NCI-H82 treated with DMSO at 0.1 percent for 48 hours (cell line): Measurements from ENCODE around the gene UBL4B.

Source experiments
- DNase-seq: peaks from one replicate; lab custom pipeline; 2025; ENCODE audit not compliant: unreplicated experiment; lab: John Stamatoyannopoulos, UW

Gene UBL4B

GRCh38 chr1:110112656-110113055 is 413 bp downstream of the UBL4B start:
- no peak for DNase-seq

DNA sequence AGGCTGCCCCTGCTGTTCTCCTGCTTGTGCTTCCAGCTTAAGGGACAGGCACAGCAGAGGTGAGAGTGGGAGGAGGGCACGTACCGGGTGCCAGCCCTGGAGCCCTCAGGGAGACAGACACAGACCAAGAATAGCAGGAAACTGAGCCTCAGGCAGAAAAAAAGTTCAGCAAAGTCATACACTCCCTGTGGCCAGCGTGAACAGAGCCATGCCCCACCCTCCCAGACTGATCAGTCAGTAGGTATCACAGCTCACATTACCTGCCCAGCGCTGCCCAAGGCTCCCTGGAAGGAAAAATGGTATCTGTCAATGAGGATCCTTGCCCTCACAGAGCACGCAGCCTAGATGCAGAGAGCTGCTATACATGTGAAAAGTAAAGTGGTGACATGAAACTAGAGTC is 1.3 kb downstream of the UBL4B start:
- no peak for DNase-seq

DNA sequence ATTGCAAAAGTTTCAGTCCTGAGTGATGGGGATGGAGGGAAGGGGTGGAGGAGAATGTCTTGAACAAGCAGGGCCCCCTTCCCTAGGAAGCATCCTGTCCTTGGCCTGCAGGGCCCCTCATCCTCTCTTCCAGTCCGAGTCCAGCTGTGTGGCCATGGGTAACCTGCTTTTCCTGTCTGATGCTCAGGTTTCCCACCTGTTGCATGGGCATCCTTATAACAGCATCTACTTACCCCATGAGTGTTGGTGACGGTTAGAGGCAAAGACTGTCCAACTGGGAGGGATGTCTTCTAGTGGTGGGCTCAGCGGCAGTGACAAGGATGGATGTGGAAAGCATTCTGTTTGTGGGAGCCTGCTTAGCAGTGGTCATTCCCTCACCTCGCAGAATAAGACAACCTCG is 1.9 kb downstream of the UBL4B start:
- DNase-seq: no peak

GRCh38 chr1:110114784-110115183 is 2.5 kb downstream of the UBL4B start:
- DNase-seq: no peak

- DNase-seq: no peak
Measured at GRCh38 chr1:110118636-110119396, 6.6 kb downstream of the UBL4B start.

GRCh38 chr1:110119843-110120242 is 7.6 kb downstream of the UBL4B start:
- DNase-seq: no peak

GRCh38 chr1:110120960-110121561 is 8.8 kb downstream of the UBL4B start:
- DNase-seq: no peak

DNA sequence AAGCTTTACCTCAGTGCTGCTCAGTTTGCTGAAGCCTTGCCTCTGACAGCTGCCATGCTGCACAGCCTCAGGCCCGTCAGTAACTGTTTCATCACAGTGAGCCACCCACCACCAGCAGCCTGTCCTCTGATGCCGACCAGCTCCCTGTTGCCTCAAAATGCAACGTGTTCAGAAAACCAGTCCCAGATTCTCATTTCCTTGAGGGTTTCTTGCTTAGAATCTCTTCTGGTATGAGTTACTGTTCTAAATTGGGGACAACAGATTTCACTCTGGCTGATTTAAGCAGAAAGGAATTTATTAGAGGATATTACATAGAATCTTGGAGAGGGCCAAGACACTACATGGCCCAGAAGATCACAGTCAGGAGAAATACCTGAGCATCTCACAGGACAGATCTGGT is 11.0 kb downstream of the UBL4B start:
- no peak for DNase-seq

- DNase-seq: no peak
Measured at GRCh38 chr1:110125810-110126209, 13.6 kb downstream of the UBL4B start.

DNA sequence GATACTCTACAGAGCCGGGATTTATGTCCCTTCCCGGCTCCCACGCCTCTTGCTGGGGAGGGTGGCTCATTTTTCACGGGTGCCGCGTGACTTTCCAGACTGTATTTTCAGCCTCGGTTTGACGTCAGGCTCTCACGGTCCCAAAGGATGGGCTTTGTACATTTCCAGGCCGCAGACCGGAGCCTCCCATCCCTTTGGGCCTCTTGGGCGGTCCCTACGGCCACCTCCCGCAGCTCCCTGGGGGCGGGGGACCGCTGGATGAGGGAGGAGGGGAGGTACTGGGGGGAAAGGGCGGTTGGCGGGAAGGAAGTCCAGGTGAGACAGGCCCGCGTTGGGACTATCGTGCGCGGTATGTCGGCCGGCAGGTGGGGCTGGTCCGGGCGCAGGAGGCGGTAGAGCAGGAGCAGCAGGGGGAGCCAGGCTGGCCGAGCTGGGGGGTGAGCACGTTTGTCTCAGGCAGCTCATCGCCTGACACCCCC is 17.9 kb downstream of the UBL4B start:
- DNase-seq: no peak

GRCh38 chr1:110130989-110131388 is 18.7 kb downstream of the UBL4B start:
- DNase-seq: no peak

- no peak for DNase-seq
Measured at GRCh38 chr1:110132682-110133081, 20.4 kb downstream of the UBL4B start.

GRCh38 chr1:110133436-110133835 is 21.2 kb downstream of the UBL4B start:
- no peak for DNase-seq

- DNase-seq: no peak
Measured at GRCh38 chr1:110134050-110134595, 21.9 kb downstream of the UBL4B start.

- no peak for DNase-seq
Measured at GRCh38 chr1:110135246-110135645, 23.0 kb downstream of the UBL4B start.

DNA sequence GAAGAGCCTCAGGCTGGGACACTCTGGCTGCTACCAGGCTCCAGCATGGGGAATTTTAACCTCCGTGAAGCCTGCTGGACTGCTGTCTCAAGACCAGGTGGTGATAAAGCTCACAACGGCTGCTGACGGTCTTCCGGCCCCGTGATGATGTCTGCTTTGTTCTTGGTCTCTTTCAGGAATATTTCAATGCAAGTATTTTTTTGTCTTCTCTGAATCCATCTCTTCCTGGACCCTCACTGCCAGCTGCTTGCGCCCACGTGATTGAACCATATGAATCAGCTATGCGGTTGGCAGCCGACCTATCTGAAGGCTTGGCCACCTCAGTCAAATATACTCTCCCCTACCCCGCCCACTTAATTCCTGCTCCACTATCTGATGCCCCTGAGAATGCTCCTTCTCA is 23.4 kb downstream of the UBL4B start:
- DNase-seq: no peak

- no peak for DNase-seq
Measured at GRCh38 chr1:110136911-110137310, 24.7 kb downstream of the UBL4B start.

- no peak for DNase-seq
Measured at GRCh38 chr1:110138956-110139355, 26.7 kb downstream of the UBL4B start.

DNA sequence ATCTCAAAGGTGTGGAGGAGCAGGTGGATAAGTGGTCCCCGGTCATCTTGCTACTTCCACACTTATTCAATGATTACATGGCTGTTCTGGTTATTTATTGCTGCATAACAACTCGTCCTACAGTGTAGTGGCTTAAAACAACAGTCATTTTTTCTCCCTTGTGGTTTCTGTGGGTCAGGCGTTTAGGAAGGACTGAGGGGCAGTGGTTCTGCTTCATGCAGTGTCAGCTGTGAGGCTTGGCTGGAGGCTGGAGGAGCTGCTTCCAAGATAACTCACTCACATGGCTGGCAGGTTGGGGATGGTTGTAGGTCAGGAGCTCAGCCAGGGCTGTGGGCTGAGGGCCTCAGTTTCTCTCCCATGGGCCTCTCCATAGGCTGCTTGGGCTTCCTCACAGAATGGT is 32.1 kb downstream of the UBL4B start:
- no peak for DNase-seq

- no peak for DNase-seq
Measured at GRCh38 chr1:110148961-110149360, 36.7 kb downstream of the UBL4B start.

GRCh38 chr1:110150330-110151174 is 38.3 kb downstream of the UBL4B start, which contains the start of gene SLC6A17:
TSS of gene SLC6A17 (plus strand) at chr1:110150494. CDS start at chr1:110166930, 16,436 bp downstream.
- DNase-seq: no peak
